Measurements from ENCODE around the gene UBXN6. TPM values are rescaled to one million over a fixed set of nuclear protein-coding genes. Genes with fewer than 3 reads are reported as not detected.

Gene UBXN6
- total and polyA plus RNA-seq, 4 experiments from 2014 or later = 4.1 to 63.5 (median 33.8) TPM

- DNase-seq = no peak
- Histone ChIP-seq H3K36me3 (ENCODE audit: insufficient read depth, low read length) (peaks cover 7% of the 10 kb centered on the region), H3K27me3 (ENCODE audit: insufficient read depth, low read length) (no peaks in the 10 kb centered on the region), H3K4me1 (ENCODE audit: insufficient read depth, low read length) (peaks cover 20% of the 10 kb centered on the region), H3K9me3 (ENCODE audit: control insufficient read depth in 1 of 2, low read length in 2 of 2) (no peaks in the 10 kb centered on the region), H3K27ac (ENCODE audit: low read depth, low read length) (no peak overlapping the region), H3K4me3 (ENCODE audit: low read length in 2 of 2) (no peak overlapping the region)
- ChIA-PET CTCF (ENCODE audit: partially characterized antibody) (interaction anchor here (1.2 kb wide), 1 partner anchor 10 kb away, joined by 3 read pairs; no protein-coding TSS in a partner anchor), POLR2A (ENCODE audit: partially characterized antibody) (no interaction called here)
- Mint-ChIP-seq H3K9me3 (no peaks in the 10 kb centered on the region), H3K4me1 (peaks cover 13 to 37% (median 25%) of the 10 kb centered on the region in 4 donors), H3K36me3 (peaks cover 4 to 13% of the 10 kb centered on the region in 2 donors), H3K27ac (no peak overlapping the region), H3K27me3 (no peaks in the 10 kb centered on the region), H3K4me3 (no peak overlapping the region)
- intact Hi-C loops (cut with micrococcal nuclease) = no loop called here
Observed at GRCh38 chr19:4405977-4406376, 51.6 kb downstream of the UBXN6 start.

- Histone ChIP-seq H3K9me3 (ENCODE audit: control insufficient read depth in 1 of 2, low read length in 2 of 2) (no peaks in the 10 kb centered on the region), H3K4me1 (ENCODE audit: insufficient read depth, low read length) (peaks cover 37% of the 10 kb centered on the region), H3K36me3 (ENCODE audit: insufficient read depth, low read length) (no peaks in the 10 kb centered on the region), H3K27ac (ENCODE audit: low read depth, low read length) (peak overlapping the region; percentile 62), H3K4me3 (ENCODE audit: low read length in 2 of 2) (peak overlapping the region; percentile 58 to 68), H3K27me3 (ENCODE audit: insufficient read depth, low read length) (no peaks in the 10 kb centered on the region)
- DNase-seq = no peak
- Mint-ChIP-seq H3K4me1 (peaks cover 23 to 59% (median 42%) of the 10 kb centered on the region in 4 donors), H3K9me3 (no peaks in the 10 kb centered on the region), H3K36me3 (peaks cover 0 to 16% of the 10 kb centered on the region in 2 donors), H3K27me3 (no peaks in the 10 kb centered on the region), H3K27ac (peak overlapping the region; percentile 87 to 96 (median 90)), H3K4me3 (peak overlapping the region; percentile 84 to 91 (median 87))
- intact Hi-C loops (cut with micrococcal nuclease) = loop anchor here (5.0 kb wide), 2 partner anchors 234 to 319 kb away; partner anchors contain the start of genes DPP9 and TNFAIP8L1
- CTCF ChIA-PET (ENCODE audit: partially characterized antibody) = interaction anchor here (1.7 kb wide), 1 partner anchor 60 kb away, joined by 12 read pairs; the partner anchor contains the start of gene MPND
- POLR2A ChIA-PET (ENCODE audit: partially characterized antibody) = interaction anchor here (0.6 to 1.9 kb wide), 8 partner anchors 23 to 1581 kb away, joined by 3 to 19 read pairs (median 10); partner anchors contain the start of genes HDGFL2, KDM4B, MPND and YJU2
Observed at GRCh38 chr19:4403005-4403761, 54.4 kb downstream of the UBXN6 start.

- Mint-ChIP-seq H3K4me3 (peak within 1 kb of the TSS; percentile 87 to 94 (median 91)), H3K9me3 (no peaks in the 10 kb centered on the region), H3K36me3 (peaks cover 0 to 14% of the 10 kb centered on the region in 2 donors), H3K4me1 (peaks cover 25 to 63% (median 45%) of the 10 kb centered on the region in 4 donors), H3K27me3 (no peaks in the 10 kb centered on the region), H3K27ac (peak within 1 kb of the TSS; percentile 96 to 100 (median 99))
- intact Hi-C loops (cut with micrococcal nuclease) = loop anchor here (1.0 to 5.0 kb wide), 4 partner anchors 69 to 320 kb away; partner anchors contain the start of genes DPP9, TNFAIP8L1 and YJU2
- Histone ChIP-seq H3K36me3 (ENCODE audit: insufficient read depth, low read length) (no peaks in the 10 kb centered on the region), H3K27ac (ENCODE audit: low read depth, low read length) (peak within 1 kb of the TSS; percentile 88), H3K4me1 (ENCODE audit: insufficient read depth, low read length) (peaks cover 45% of the 10 kb centered on the region), H3K4me3 (ENCODE audit: low read length in 2 of 2) (peak within 1 kb of the TSS; percentile 58 to 68), H3K9me3 (ENCODE audit: control insufficient read depth in 1 of 2, low read length in 2 of 2) (no peaks in the 10 kb centered on the region), H3K27me3 (ENCODE audit: insufficient read depth, low read length) (no peaks in the 10 kb centered on the region)
- peak; percentile 98 to 100 (median 99) for DNase-seq
- POLR2A ChIA-PET (ENCODE audit: partially characterized antibody) = interaction anchor here (0.7 to 2.9 kb wide), 9 partner anchors 22 to 566 kb away, joined by 3 to 85 read pairs (median 12); partner anchors contain the start of genes HDGFL2, KDM4B, MPND and YJU2
- CTCF ChIA-PET (ENCODE audit: partially characterized antibody) = interaction anchor here (0.7 to 3.0 kb wide), 9 partner anchors 12 to 155 kb away, joined by 3 to 25 read pairs (median 4); partner anchors contain the start of genes MPND and YJU2
Observed at GRCh38 chr19:4402171-4403004, 55.2 kb downstream of the UBXN6 start, which contains the start of gene CHAF1A. Gene CHAF1A, plus strand, starts transcription at chr19:4402640. Its CDS starts 123 bp downstream, at chr19:4402763.

DNA sequence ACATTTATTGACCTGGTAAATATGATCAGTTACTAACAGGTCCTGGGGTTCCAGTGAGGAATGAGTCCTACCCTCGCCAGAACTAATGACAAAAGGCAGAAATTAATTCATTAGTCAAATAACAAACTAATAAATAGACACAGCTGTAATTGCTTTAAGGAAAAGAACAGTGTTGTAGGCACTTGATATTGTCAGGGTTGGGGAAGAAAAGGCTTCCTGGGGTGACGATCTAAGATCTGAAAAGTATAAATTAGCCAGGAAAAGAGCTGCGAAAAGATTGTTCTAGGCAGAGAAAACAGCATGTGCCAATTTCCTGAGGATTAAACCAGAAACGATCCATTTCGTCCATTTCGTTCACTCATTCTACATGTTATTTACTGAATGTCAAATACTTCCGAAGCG, 55.8 kb downstream of the UBXN6 start:
- intact Hi-C loops (cut with micrococcal nuclease) = loop anchor here (1.0 to 5.0 kb wide), 4 partner anchors 70 to 321 kb away; partner anchors contain the start of genes DPP9, TNFAIP8L1 and YJU2
- Mint-ChIP-seq H3K27me3 (no peaks in the 10 kb centered on the region), H3K4me3 (peak overlapping the region; percentile 85 to 94 (median 91)), H3K36me3 (peaks cover 1 to 14% of the 10 kb centered on the region in 2 donors), H3K27ac (peak overlapping the region; percentile 96 to 100 (median 99)), H3K4me1 (peaks cover 28 to 68% (median 50%) of the 10 kb centered on the region in 4 donors), H3K9me3 (peaks cover 0 to 2% (median 0%) of the 10 kb centered on the region in 8 donors)
- Histone ChIP-seq H3K27me3 (ENCODE audit: insufficient read depth, low read length) (no peaks in the 10 kb centered on the region), H3K4me3 (ENCODE audit: low read length in 2 of 2) (peak overlapping the region; percentile 8 to 46), H3K27ac (ENCODE audit: low read depth, low read length) (peak overlapping the region; percentile 88), H3K4me1 (ENCODE audit: insufficient read depth, low read length) (peaks cover 51% of the 10 kb centered on the region), H3K9me3 (ENCODE audit: control insufficient read depth in 1 of 2, low read length in 2 of 2) (no peaks in the 10 kb centered on the region), H3K36me3 (ENCODE audit: insufficient read depth, low read length) (peaks cover 3% of the 10 kb centered on the region)
- ChIA-PET POLR2A (ENCODE audit: partially characterized antibody) (interaction anchor here (0.7 to 2.9 kb wide), 9 partner anchors 22 to 567 kb away, joined by 3 to 85 read pairs (median 12); partner anchors contain the start of genes HDGFL2, KDM4B, MPND and YJU2), CTCF (ENCODE audit: partially characterized antibody) (interaction anchor here (0.7 to 3.0 kb wide), 10 partner anchors 13 to 155 kb away, joined by 3 to 25 read pairs (median 4); partner anchors contain the start of genes MPND and YJU2)
- DNase-seq = no peak

DNA sequence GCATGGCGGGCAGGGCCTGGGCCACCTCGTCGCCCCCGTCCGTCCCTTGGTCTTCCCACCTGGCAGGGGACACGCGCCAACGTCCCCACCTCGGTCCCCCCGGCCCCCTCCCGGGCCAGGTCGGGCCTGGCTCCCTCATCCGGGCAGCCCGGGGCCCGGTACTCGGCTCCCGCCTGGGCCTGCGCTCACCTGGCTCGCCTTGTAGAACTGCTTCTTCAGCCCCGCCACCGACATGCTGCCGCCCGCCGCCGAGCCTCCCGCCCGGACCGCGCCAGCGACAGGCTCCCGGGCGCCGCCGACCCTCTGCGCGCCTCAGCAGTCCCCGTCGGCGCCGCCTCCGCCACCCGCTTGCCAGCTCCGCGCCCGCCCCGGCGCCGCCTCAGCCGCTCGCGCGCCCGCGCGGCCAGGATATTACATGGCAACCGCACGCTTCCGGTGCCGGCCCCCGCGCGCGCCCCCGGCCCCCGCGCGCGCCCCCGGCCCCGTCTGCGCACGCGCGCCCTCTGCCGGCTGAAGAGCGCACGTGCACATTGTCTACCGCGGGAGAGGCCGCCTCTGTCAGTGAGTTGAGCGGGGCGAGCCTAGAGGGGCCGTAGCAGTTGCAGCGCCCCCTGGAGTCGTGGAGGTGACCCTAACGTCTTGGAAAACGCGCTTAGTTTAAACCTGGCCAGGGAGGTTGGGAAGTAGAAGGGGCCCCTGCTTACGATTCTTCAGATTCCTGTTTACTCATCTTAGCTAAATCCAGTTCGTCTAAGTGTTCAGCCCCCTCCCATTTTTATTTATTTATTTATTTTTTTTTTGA, 57.3 kb downstream of the UBXN6 start, which contains the start of gene SH3GL1:
SH3GL1 (minus strand) TSS at position 413 of the 802 bp plus-strand sequence; CDS start at position 234, 179 bp downstream.
- no peaks in the 10 kb centered on the region for H3K27me3 Mint-ChIP-seq
- peaks cover 54% of the 10 kb centered on the region for H3K4me1 ChIP-seq (ENCODE audit: insufficient read depth, low read length)
- H3K9me3 ChIP-seq (ENCODE audit: control insufficient read depth in 1 of 2, low read length in 2 of 2) = no peaks in the 10 kb centered on the region
- peak within 1 kb of the TSS; percentile 89 for H3K27ac ChIP-seq (ENCODE audit: low read depth, low read length)
- POLR2A ChIA-PET (ENCODE audit: partially characterized antibody) = interaction anchor here (0.6 to 2.9 kb wide), 17 partner anchors 9 to 154 kb away, joined by 3 to 85 read pairs (median 6); partner anchors contain the start of genes HDGFL2, MPND, STAP2 and YJU2
- peak within 1 kb of the TSS; percentile 53 to 59 for H3K4me3 ChIP-seq (ENCODE audit: low read length in 2 of 2)
- H3K36me3 ChIP-seq (ENCODE audit: insufficient read depth, low read length) = peaks cover 6% of the 10 kb centered on the region
- H3K27me3 ChIP-seq (ENCODE audit: insufficient read depth, low read length) = no peaks in the 10 kb centered on the region
- CTCF ChIA-PET (ENCODE audit: partially characterized antibody) = interaction anchor here (0.6 to 3.0 kb wide), 18 partner anchors 9 to 1678 kb away, joined by 3 to 25 read pairs (median 4); partner anchors contain the start of genes HDGFL2 and YJU2
- H3K4me1 Mint-ChIP-seq = peaks cover 30 to 75% (median 56%) of the 10 kb centered on the region in 4 donors
- H3K4me3 Mint-ChIP-seq = peak within 1 kb of the TSS; percentile 82 to 94 (median 92)
- intact Hi-C loops (cut with micrococcal nuclease) = loop anchor here (1.0 to 5.0 kb wide), 7 partner anchors 20 to 322 kb away; partner anchors contain the start of genes DPP9, MPND, TNFAIP8L1 and UBXN6
- H3K9me3 Mint-ChIP-seq = peaks cover 0 to 2% (median 0%) of the 10 kb centered on the region in 8 donors
- peak within 1 kb of the TSS; percentile 96 to 100 (median 99) for H3K27ac Mint-ChIP-seq
- DNase-seq = peak; percentile 89 to 95 (median 92)
- H3K36me3 Mint-ChIP-seq = peaks cover 4 to 21% of the 10 kb centered on the region in 2 donors
